GM19397 (cell line): ENCODE measurements around the gene ADCYAP1R1.

ENCODE experiments used
- ATAC-seq: cut with Tn5 transposase; IDR thresholded peaks from one replicate; pipeline ENCODE4 v1.9.1; 2021; ENCODE audit warnings: mild to moderate bottlenecking, moderate library complexity; ENCODE audit not compliant: unreplicated experiment

ADCYAP1R1 gene

DNA sequence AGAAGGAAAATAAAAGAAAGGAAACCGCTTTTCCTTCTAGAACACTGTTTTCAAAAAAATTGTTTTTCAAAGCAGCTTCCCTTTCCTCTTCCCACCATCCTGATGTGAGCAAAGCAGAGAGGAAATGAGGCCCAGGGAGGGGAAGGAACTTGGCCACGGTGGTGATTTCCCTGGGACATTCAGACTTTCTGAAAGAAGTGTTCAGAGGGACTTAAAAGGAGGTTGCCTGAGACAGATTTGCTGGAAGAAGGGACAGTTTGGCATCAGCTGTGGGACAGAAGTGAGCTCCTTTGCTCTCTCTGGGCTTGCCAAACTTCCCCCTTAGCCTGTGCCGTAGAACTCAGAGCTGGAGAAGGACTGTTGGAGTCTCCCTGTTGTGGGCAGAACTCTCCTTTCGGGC, 30.3 kb downstream of the ADCYAP1R1 start:
- ATAC-seq, result no peak

DNA sequence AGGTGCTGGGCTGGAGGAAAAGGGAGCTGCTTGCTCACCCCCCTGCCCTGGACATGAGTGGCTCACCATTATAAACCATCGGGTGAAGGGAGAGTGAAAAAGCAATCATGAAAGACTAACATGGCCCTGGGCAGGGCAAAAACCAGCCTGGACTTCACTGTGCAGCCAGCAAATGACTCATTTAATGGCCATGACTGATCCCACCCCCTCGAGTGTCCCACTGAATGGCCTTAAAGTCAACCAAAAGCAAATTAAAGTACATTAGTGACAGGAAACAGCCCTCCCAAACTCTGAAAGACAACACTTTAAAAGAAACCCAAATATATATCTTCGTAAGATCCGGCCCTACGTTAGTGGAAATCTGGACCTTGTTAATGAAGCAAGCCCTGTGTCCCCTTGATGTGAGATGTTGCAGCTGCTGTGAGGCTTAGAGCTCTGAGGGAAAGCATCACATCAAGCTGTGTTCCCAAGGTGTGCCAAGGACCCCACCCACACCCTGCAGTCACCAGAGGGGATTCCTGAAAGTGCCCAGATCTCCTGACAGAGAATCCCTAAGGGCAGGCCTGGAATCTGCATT, 31.2 kb downstream of the ADCYAP1R1 start:
- no peak for ATAC-seq

DNA sequence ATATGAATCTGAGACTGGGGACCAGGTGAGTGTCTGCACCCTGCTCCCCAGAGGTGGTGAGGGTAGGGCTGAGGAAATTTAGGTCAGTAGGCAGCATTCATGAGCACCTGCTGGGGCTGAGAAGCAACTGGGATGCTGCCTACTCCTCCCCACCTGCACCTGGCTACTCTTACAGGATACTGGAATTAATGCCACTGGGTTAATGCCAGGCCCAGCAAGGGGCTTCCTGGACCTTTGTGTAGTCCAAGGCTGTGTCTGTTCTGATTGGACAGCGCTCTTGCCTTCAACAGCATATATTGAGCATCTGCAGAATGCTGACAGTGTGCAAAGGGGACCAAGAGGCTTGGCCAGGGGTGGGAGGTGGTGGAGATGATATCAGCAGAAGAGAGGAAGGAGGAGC, 32.1 kb downstream of the ADCYAP1R1 start:
- ATAC-seq, result no peak

DNA sequence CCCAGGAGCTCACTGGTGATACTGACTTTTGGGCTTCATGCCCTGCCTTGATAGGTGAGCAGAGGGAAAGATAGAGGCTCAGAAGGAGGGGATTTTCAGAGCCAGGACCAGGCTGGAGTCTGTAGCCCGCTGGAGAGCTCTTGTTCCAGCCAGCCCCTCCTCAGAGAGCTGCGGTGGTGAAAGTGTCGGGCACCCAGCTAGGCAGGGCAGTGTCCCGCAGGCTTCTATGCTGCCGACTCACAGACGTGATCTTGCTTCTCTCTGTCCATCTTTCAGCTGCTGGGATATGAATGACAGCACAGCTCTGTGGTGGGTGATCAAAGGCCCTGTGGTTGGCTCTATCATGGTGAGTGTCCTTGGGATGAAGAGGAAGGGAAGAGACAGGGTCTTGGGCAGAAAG, 35.2 kb downstream of the ADCYAP1R1 start:
- ATAC-seq, result no peak

DNA sequence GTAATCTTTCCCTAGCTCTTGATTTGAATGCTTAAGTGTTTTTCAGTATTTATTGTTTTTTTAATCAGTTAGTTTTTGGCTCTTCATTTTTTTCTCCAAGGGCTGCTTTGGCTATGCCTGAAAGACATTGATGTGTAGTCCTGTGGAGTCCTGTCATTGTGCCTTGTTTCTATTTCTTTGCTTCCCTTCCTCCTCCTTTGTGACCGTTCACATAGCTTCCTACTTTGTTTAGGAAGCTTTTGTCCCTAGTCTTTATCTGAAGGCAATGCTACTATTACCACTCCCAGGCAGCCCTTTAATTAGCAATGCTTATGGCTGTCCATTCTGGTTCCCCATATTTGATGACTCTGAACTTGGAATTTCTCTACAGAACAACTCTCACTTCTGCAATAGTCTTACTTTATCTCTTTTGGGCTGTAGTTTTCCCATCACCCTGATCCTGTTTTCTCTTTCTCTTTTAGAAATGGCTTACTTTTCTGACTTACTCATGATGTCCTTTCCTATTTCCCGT, 39.9 kb downstream of the ADCYAP1R1 start:
- ATAC-seq, result no peak

DNA sequence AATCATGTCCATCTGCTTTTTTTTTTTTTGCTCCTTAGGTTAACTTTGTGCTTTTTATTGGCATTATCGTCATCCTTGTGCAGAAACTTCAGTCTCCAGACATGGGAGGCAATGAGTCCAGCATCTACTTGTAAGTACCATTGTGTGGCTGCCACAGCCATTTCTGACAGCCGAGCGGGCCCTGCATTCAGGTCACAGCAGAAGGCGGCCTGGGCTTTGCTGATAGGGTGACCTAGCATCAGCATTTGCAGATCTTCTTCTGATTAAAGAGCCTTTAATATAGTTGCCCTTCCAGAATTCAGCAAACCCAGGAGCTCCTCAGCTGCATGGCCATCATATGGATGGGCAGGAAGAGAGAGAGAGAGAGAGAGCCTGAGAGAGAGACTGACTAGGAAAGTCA, 40.5 kb downstream of the ADCYAP1R1 start:
- ATAC-seq, result no peak

DNA sequence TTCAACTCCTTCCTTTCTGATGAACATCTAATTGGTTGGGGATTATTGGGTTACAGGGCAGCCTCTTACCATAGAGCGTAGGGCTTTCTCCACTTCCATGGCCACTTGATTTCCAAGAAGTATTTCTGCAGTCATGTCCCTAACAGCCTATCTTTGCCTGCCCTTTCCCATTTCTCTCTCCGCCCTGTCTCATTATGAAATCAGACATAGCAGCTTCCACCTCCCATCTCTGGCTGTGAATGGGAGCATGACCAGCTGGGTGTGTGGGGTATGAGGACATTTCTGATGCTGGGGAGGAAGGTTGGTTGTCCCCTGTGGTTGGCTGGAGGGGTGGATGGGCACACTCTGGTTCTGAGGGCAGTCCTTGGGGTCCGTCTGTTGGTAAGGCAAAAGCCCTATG, 41.2 kb downstream of the ADCYAP1R1 start:
- no peak for ATAC-seq

DNA sequence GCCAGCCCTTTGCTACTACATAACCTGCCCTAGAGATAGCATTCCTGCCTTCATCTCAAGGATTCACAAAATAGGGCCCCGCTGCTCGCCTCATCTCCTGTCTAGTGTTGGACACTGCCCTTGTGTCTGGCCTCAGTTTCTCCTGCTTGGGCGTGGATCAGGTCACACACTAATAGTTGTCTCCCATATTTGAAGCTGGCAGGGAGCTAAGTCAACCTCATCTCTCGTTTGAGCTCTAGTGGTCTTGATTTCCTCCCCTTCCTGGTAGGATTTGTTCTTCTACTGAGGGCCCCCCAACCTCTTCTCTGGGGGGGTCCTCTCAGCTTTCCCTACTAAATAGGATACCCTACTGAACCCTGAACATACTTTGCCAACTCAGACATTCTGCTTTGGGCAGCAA, 42.2 kb downstream of the ADCYAP1R1 start:
- no peak for ATAC-seq

DNA sequence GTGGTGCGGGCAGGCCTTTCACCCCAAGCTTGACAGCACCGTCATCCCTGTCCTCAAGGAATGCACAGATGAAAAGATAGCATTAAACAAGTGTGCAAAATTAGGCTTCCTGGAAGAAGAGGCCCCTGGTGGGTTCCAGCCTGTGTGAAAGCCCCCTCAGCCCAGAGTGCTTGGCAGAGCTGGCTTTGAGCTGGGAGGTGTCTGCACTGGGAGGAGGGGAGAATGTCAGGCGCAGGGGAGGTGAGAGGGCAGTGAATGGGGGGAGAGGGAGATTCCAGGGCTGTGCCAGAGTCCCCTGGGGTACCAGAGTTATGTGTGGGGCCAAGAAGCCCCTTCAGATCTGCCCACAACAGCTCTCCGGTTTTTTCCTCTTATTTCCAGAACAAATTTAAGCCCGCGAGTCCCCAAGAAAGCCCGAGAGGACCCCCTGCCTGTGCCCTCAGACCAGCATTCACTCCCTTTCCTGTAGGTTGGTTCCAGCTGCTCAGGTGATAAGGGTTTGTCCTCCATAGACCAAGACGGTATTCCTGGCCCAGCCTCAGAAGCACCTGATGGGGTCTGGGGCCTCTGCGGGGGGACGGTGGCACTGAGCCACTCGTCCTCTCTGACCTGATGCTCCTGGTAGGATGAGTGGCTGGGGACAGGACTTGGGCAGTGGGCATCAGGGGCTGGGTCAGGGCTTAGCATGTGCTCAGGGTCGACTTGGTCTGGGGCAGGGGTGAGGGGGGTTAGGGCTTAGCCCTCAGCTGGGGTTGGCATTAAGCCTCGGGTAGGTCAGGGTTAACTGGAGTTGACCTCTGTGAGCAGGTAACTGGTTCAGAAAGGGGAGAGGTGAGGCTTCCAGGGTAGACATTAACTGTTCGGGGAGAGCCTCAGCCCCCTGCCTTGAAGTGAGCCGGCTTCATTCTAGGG, 43.4 kb downstream of the ADCYAP1R1 start:
- ATAC-seq, result no peak

DNA sequence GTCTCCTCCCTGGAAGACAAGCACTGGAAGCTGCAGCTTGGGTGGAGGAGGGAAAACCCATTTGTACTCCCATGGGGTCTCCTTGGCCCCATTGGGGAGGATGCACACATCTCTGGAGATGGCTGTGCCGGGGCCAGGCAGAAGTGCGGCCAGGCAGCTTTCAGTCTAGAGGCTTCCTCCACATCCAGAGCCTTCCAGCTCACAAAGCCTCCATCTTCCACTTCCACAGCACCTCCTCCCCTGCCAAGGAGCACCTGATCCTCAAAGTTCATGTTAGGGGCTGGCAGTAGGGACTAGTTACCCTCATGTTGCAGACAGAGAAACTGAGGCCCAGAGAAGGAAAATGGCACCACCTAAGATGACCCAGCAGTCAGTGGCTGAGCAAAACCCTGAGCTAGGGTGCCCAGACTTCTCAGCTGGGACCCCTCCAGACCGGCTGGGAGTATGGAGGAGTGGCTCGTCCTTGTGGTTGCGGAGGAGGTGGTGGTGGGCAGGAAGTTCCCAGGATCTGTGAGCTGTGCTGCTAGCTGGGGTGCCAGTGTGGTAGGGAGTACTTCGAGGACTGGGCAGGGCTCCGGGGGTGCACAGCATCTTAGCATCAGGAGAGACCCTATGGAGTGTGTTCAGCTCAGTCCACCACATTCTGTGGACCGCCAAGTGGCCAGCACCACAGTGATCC, 44.2 kb downstream of the ADCYAP1R1 start:
- ATAC-seq, result no peak

DNA sequence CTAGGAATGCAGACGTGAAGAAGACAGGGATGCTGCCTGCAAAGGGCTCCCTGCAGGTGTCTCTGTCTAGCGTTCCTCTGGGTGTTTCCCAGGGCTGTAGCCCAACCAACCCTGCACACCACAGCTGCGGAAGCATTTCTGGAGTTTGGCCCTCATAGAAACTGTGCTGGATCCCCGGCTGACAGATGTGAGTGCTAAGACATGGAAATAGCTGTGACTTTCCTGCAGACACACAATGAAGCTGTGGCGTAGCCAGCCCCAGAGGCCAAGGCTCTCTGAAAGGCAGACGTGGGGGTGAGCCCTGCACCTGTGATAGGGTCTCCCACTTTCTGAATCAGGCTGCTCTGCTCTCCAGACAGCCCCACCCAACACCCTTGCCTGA, 44.8 kb downstream of the ADCYAP1R1 start:
- ATAC-seq, result no peak

DNA sequence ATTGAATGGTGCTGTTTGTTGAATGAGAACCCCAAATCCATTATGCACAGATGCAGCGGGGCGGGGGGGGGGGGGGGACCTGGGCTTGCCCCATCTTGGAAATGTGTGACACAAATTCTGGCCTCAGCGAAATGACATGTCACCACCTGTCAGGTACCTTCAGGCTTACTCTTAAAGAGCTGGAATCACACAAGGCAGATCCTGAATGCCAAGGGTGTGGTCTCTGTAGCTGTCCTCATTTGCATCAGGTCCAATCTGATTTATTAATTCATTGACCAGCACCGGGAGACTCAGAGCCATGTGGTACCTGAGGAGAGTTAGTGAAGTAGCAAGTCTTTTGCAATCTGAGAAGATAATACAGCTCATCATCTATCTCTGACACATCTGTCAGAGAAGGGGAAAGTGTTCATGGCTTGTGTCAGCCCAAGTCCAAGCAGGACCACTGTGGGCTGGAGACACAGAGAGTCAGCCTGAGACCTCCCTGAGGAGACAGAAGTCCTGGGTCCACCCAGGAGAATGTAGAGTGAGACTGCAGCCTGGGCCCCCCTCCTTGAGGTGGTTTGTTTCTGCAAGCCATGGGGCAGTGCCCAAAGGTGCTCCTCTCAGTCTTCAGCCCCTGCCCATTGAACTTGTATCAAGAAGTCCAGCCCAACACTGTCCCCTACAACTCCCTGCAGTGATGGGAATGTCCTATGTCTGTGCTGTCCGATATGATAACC, 46.7 kb downstream of the ADCYAP1R1 start:
- ATAC-seq, result no peak

DNA sequence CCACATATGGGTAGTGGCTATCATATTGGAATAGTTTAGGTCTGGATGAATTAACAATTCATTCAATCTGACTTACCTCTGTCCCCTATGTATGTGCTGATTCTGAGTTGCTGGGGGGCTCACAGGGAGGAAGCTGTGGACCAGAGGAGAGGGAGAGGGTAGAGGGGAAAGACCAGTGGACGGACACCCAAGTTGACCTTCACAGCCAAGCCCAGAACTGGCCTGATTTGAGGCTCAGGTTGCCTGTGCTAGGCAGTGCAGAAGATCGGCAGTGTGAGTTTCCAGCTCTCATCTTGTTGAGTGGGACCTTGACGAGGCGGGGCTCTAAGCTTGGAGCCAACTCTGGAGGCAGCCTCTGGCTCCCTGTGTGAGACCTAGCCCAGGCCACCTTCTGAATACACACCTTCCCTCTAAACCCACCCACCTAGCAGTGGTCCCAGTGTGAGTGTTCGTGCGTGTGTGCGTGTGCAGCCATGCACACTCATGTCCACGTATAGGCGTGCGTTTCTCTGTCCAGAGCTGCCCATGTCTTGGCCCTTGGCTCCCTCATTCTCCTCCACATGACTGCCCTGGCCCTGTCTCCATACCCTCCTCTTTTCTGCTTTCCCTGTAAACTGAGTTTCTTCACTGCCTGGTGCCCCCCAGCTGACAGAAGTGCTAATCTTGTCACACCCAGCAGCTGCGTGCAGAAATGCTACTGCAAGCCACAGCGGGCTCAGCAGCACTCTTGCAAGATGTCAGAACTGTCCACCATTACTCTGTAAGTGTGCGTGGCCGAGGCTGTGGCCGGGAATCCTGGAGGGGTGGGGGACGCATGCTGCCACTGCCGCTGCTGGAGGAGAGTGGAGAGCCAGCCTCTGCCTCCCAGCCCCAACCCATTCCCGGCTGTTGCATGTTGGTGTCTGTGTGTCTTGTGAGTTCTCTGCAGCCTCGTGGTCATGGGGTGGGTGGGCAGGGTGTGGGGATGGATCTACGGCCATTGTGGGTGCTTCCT, 47.6 kb downstream of the ADCYAP1R1 start:
- ATAC-seq, result no peak

DNA sequence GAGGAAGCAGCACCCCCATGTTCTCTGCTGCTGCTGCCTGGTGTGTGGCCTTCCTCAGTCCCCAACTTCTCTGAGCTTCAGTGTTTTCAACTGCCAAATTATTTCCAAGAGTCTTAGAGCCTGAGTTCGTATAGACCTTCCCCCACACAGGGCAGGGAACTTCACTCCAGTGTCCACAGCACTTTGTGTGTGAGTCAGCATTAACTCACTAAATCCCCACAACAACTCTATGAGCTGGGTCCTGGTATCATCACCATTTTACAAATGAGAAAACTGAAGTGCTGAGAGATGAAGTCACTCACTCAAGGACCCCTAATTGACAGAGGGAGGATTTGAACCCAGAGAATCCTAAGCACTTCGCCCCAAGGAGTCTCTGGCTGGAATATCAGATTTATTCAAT, 48.3 kb downstream of the ADCYAP1R1 start:
- ATAC-seq, result no peak

DNA sequence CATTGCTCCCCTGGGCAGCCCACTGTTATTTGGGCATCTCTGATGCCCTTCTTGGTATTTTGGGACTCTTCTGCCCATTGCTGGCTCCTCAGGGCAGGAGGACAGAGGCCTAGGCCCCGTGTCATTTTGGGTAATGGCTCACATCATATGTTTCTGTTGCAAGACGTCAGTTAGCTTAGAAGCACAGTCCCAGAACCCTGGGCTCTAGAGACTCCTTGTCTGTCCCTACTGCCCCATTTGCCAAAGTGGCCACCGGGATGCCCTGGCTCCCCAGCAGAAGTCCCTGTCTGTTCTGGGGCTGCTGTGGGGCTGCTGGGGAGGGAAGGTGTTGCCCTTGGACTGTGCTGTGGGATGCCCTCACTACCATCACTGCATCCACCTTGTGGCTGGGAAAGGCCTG, 48.8 kb downstream of the ADCYAP1R1 start:
- no peak for ATAC-seq

DNA sequence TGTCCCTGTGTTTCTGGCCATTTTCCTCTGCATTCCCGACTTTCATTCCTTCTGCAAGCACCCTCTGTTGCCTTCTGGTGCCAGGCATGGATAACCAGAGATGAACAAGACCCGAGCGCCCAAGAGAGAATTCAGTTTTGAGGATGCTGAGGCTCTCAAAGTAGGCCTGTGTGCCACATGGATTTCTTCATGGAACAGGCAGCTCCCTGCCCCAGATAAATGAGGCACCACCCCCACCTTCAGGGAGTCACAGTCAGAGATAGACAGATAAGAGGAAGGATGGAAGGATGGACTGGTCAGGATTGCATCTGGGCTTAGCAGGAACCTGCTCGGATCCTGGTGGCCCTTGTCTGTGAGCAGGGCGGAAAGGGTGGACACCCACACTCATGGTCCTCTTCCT, 49.4 kb downstream of the ADCYAP1R1 start:
- ATAC-seq, result no peak

DNA sequence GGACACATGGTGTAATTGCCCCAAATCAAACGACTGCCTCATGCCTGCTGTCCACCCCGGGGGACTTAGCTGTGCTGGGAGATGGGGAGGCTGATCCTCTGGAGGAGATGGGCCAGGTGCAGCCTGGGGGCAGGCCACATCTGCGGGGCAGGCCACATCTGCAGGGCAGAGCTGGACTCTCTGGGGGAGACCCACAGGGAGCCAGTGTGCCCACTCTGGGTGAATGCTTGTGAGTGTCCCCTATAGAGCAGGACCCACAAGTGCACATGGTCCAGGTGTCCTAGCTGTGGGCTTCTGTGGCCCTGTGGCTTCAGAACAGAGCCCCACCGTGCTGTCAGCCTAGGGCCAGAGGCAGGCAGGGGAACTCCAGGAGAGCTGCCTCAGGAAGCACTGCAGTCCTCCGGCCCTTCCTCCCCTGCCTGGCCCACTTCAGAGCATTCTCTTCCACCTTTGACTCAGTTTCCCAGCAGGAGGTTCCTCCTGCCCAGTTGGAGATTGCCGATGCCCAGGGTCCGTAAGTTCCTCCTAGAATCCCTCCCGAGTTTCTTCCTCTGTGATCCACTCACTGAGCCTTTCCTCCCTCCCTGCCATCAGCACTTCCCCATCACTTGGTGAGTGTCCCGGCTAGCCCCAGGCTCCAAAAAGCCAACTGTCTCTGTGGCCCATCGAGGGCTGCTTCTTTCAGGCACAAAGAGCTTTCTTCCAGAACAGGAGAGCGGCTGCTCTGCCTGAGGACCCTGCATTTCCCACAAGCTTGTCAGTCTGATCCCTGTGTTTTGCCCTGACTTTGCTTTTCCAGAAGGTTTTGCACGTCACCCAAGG, 50.3 kb downstream of the ADCYAP1R1 start:
- no peak for ATAC-seq

DNA sequence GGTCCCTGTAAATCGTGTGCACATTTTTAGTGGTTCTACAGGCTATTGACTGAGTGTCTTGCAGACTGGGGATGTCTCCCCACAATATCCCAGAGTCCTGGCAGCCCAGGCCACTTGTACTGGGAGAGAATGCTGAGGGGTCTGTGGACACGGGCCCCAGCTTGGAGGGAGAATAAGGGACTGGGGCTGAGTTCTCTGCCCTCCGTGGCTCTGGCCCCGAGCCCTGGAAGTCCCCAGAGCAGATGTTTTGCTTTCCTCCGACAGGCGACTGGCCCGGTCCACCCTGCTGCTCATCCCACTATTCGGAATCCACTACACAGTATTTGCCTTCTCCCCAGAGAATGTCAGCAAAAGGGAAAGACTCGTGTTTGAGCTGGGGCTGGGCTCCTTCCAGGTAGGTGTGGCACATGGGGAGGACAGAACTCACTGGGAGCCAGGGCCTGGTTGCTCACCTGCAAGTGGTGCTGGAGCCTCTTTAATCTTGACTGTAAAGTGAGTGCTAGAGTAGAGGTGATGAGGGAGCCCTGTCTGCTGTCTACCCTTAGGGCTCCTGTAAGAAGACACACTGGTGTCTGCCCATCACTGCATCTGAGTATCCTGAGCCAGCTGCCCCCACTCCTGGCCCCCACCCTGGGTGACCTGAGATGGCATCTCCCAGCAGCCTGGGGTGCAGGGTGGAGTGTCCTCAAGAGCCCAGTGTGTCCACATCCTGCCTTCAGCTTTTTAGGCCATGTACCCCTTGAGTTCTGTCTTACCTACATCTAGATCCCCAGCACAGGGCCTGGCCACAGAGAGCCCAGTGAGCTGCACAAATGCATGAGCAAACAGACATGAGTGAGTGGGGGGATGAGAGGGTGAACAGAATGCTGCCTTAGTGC, 51.1 kb downstream of the ADCYAP1R1 start:
- no peak for ATAC-seq
